ENCODE data around the gene CCL14. TPM values are rescaled to one million over a fixed set of nuclear protein-coding genes. Genes with fewer than 3 reads are reported as not detected.
"Not testable (repeated sequence)": the region's sequence is repeated elsewhere in the genome, so short reads cannot be mapped to it uniquely, and the experiment has no call there.

CCL14 gene
- total RNA-seq, 1 donor from 2014 or later: not detected

GRCh38 chr17:36002631-36003030 is 16.1 kb upstream of the CCL14 start:
- Mint-ChIP-seq H3K9me3 (no peaks in the 10 kb centered on the region), H3K36me3 (ENCODE audit: low read depth) (no peaks in the 10 kb centered on the region), H3K27me3 (peaks cover 9% of the 10 kb centered on the region), H3K27ac (no peak overlapping the region), H3K4me1 (peaks cover 2% of the 10 kb centered on the region), H3K4me3 (no peak overlapping the region)
- no peak for DNase-seq
- intact Hi-C loops (cut with micrococcal nuclease): no loop called here

GRCh38 chr17:36001862-36002603 is 15.5 kb upstream of the CCL14 start:
- Mint-ChIP-seq H3K4me1 (peaks cover 2% of the 10 kb centered on the region), H3K27ac (no peak overlapping the region), H3K36me3 (ENCODE audit: low read depth) (no peaks in the 10 kb centered on the region), H3K4me3 (no peak overlapping the region), H3K27me3 (peaks cover 9% of the 10 kb centered on the region), H3K9me3 (no peaks in the 10 kb centered on the region)
- no peak for DNase-seq
- intact Hi-C loops (cut with micrococcal nuclease): no loop called here

- H3K4me1 Mint-ChIP-seq: peaks cover 2% of the 10 kb centered on the region
- intact Hi-C loops (cut with micrococcal nuclease): no loop called here
- H3K9me3 Mint-ChIP-seq: no peaks in the 10 kb centered on the region
- H3K36me3 Mint-ChIP-seq (ENCODE audit: low read depth): no peaks in the 10 kb centered on the region
- DNase-seq: no peak
- H3K27me3 Mint-ChIP-seq: peaks cover 13% of the 10 kb centered on the region
- H3K4me3 Mint-ChIP-seq: no peak within 1 kb of the TSS
- H3K27ac Mint-ChIP-seq: no peak within 1 kb of the TSS
Observed at GRCh38 chr17:36001110-36001771, 14.7 kb upstream of the CCL14 start, which contains the start of gene CCL15. Gene CCL15 (minus strand): TSS chr17:36001553. CDS start chr17:36001492, 61 bp downstream.

GRCh38 chr17:36000732-36001109 is 14.2 kb upstream of the CCL14 start:
- intact Hi-C loops (cut with micrococcal nuclease): no loop called here
- H3K36me3 Mint-ChIP-seq (ENCODE audit: low read depth): no peaks in the 10 kb centered on the region
- peaks cover 13% of the 10 kb centered on the region for H3K27me3 Mint-ChIP-seq
- H3K4me1 Mint-ChIP-seq: peaks cover 2% of the 10 kb centered on the region
- H3K9me3 Mint-ChIP-seq: no peaks in the 10 kb centered on the region
- no peak overlapping the region for H3K4me3 Mint-ChIP-seq
- no peak overlapping the region for H3K27ac Mint-ChIP-seq
- DNase-seq: no peak

GRCh38 chr17:35998756-35999155 is 12.2 kb upstream of the CCL14 start:
- Mint-ChIP-seq H3K4me1 (no peaks in the 10 kb centered on the region), H3K4me3 (no peak overlapping the region), H3K9me3 (no peaks in the 10 kb centered on the region), H3K27me3 (peaks cover 22% of the 10 kb centered on the region), H3K36me3 (ENCODE audit: low read depth) (no peaks in the 10 kb centered on the region), H3K27ac (no peak overlapping the region)
- intact Hi-C loops (cut with micrococcal nuclease): no loop called here
- no peak for DNase-seq

GRCh38 chr17:35998018-35998545 is 11.6 kb upstream of the CCL14 start:
- no peak overlapping the region for H3K4me3 Mint-ChIP-seq
- H3K36me3 Mint-ChIP-seq (ENCODE audit: low read depth): no peaks in the 10 kb centered on the region
- H3K4me1 Mint-ChIP-seq: no peaks in the 10 kb centered on the region
- H3K9me3 Mint-ChIP-seq: no peaks in the 10 kb centered on the region
- no peak overlapping the region for H3K27ac Mint-ChIP-seq
- peaks cover 24% of the 10 kb centered on the region for H3K27me3 Mint-ChIP-seq
- intact Hi-C loops (cut with micrococcal nuclease): no loop called here
- DNase-seq: no peak

- H3K27me3 Mint-ChIP-seq: peaks cover 22% of the 10 kb centered on the region
- H3K36me3 Mint-ChIP-seq (ENCODE audit: low read depth); H3K9me3 Mint-ChIP-seq; DNase-seq; intact Hi-C loops (cut with micrococcal nuclease); H3K4me1 Mint-ChIP-seq; H3K27ac Mint-ChIP-seq; H3K4me3 Mint-ChIP-seq: not testable (repeated sequence)
Observed at GRCh38 chr17:35995346-35995745, 8.8 kb upstream of the CCL14 start.

- Mint-ChIP-seq H3K27ac (no peak overlapping the region), H3K9me3 (no peaks in the 10 kb centered on the region), H3K4me1 (no peaks in the 10 kb centered on the region), H3K36me3 (ENCODE audit: low read depth) (no peaks in the 10 kb centered on the region), H3K27me3 (peaks cover 27% of the 10 kb centered on the region), H3K4me3 (no peak overlapping the region)
- intact Hi-C loops (cut with micrococcal nuclease): no loop called here
- DNase-seq: no peak
Observed at GRCh38 chr17:35991075-35991474, 4.5 kb upstream of the CCL14 start.

GRCh38 chr17:35988164-35988563 is 1.6 kb upstream of the CCL14 start:
- peaks cover 14% of the 10 kb centered on the region for H3K27me3 Mint-ChIP-seq
- no peak overlapping the region for H3K4me3 Mint-ChIP-seq
- no peaks in the 10 kb centered on the region for H3K9me3 Mint-ChIP-seq
- intact Hi-C loops (cut with micrococcal nuclease): no loop called here
- H3K4me1 Mint-ChIP-seq: no peaks in the 10 kb centered on the region
- no peak overlapping the region for H3K27ac Mint-ChIP-seq
- no peaks in the 10 kb centered on the region for H3K36me3 Mint-ChIP-seq (ENCODE audit: low read depth)
- DNase-seq: no peak

GRCh38 chr17:35984140-35984539 is 2.4 kb downstream of the CCL14 start:
- no peaks in the 10 kb centered on the region for H3K9me3 Mint-ChIP-seq
- no peak for DNase-seq
- H3K4me1 Mint-ChIP-seq: no peaks in the 10 kb centered on the region
- H3K27me3 Mint-ChIP-seq: peaks cover 10% of the 10 kb centered on the region
- H3K36me3 Mint-ChIP-seq (ENCODE audit: low read depth): no peaks in the 10 kb centered on the region
- intact Hi-C loops (cut with micrococcal nuclease): no loop called here
- H3K4me3 Mint-ChIP-seq: no peak overlapping the region
- no peak overlapping the region for H3K27ac Mint-ChIP-seq

GRCh38 chr17:35982409-35983191 is 3.9 kb downstream of the CCL14 start:
- no peak for DNase-seq
- H3K9me3 Mint-ChIP-seq: no peaks in the 10 kb centered on the region
- H3K27me3 Mint-ChIP-seq: peaks cover 8% of the 10 kb centered on the region
- no peaks in the 10 kb centered on the region for H3K36me3 Mint-ChIP-seq (ENCODE audit: low read depth)
- H3K4me1 Mint-ChIP-seq: no peaks in the 10 kb centered on the region
- H3K27ac Mint-ChIP-seq: no peak overlapping the region
- no peak overlapping the region for H3K4me3 Mint-ChIP-seq
- intact Hi-C loops (cut with micrococcal nuclease): no loop called here

GRCh38 chr17:35981908-35982330 is 4.6 kb downstream of the CCL14 start:
- no peaks in the 10 kb centered on the region for H3K36me3 Mint-ChIP-seq (ENCODE audit: low read depth)
- no peak overlapping the region for H3K4me3 Mint-ChIP-seq
- H3K9me3 Mint-ChIP-seq: no peaks in the 10 kb centered on the region
- intact Hi-C loops (cut with micrococcal nuclease): no loop called here
- no peak for DNase-seq
- H3K27me3 Mint-ChIP-seq: peaks cover 8% of the 10 kb centered on the region
- no peak overlapping the region for H3K27ac Mint-ChIP-seq
- no peaks in the 10 kb centered on the region for H3K4me1 Mint-ChIP-seq

- Mint-ChIP-seq H3K4me3 (no peak within 1 kb of the TSS), H3K9me3 (no peaks in the 10 kb centered on the region), H3K4me1 (no peaks in the 10 kb centered on the region), H3K36me3 (ENCODE audit: low read depth) (no peaks in the 10 kb centered on the region), H3K27ac (no peak within 1 kb of the TSS), H3K27me3 (peaks cover 10% of the 10 kb centered on the region)
- intact Hi-C loops (cut with micrococcal nuclease): no loop called here
- no peak for DNase-seq
Observed at GRCh38 chr17:35981246-35981645, 5.3 kb downstream of the CCL14 start, which contains the start of gene CCL16. Gene CCL16 (minus strand): TSS chr17:35981497. CDS start chr17:35981420, 77 bp downstream.

GRCh38 chr17:35978346-35978745 is 8.2 kb downstream of the CCL14 start:
- H3K4me1 Mint-ChIP-seq: no peaks in the 10 kb centered on the region
- DNase-seq: no peak
- H3K9me3 Mint-ChIP-seq: no peaks in the 10 kb centered on the region
- peaks cover 10% of the 10 kb centered on the region for H3K27me3 Mint-ChIP-seq
- no peak overlapping the region for H3K4me3 Mint-ChIP-seq
- H3K27ac Mint-ChIP-seq: no peak overlapping the region
- intact Hi-C loops (cut with micrococcal nuclease): loop anchor here (5.0 kb wide), 1 partner anchor 504 kb away; no protein-coding TSS in a partner anchor
- H3K36me3 Mint-ChIP-seq (ENCODE audit: low read depth): no peaks in the 10 kb centered on the region
